GM12872 (cell line): ENCODE measurements around the gene COL21A1.

ENCODE experiments used
- CTCF ChIP-seq: IDR thresholded peaks from 3 replicates; pipeline ENCODE4 v1.5.1; 2011; ENCODE audit warnings: low read depth, mild to moderate bottlenecking, low read length, moderate library complexity; ENCODE audit not compliant: insufficient read depth

COL21A1 gene

GRCh38 chr6:56072856-56073255, 174.5 kb downstream of the COL21A1 start:
- no peak for TF ChIP-seq CTCF

GRCh38 chr6:56065408-56065807, 182.0 kb downstream of the COL21A1 start:
- no peak for TF ChIP-seq CTCF

GRCh38 chr6:56062836-56063235, 184.5 kb downstream of the COL21A1 start:
- no peak for TF ChIP-seq CTCF

GRCh38 chr6:56058636-56059035, 188.7 kb downstream of the COL21A1 start:
- no peak for TF ChIP-seq CTCF

GRCh38 chr6:56055081-56055704, 192.2 kb downstream of the COL21A1 start:
- no peak for TF ChIP-seq CTCF

GRCh38 chr6:56051202-56051598, 196.2 kb downstream of the COL21A1 start:
- no peak for TF ChIP-seq CTCF

GRCh38 chr6:56050530-56051201, 196.7 kb downstream of the COL21A1 start:
- TF ChIP-seq CTCF, result no peak
